ENCODE data around the gene TESK1.

GRCh38 chr9:35618325-35618727, 13.3 kb downstream of the TESK1 start, which contains the start of gene CD72:
- TF ChIP-seq CTCF (IDR thresholded peaks at IDR 0.05) (no peak), KDM5A (IDR thresholded peaks at IDR 0.05) (no peak), KDM1A (IDR thresholded peaks at IDR 0.05; ENCODE audit: low read depth) (no peak), HMGXB4 (CRISPR knock-in tag; IDR thresholded peaks at IDR 0.05; ENCODE audit: borderline replicate concordance) (no peak), CEBPB (IDR thresholded peaks at IDR 0.05) (no peak), EP300 (IDR thresholded peaks at IDR 0.05) (no peak), MAX (IDR thresholded peaks at IDR 0.05) (no peak), BCL3 (IDR thresholded peaks at IDR 0.05) (no peak)

Measured in A549 (cell line).